GM21737 (cell line): ENCODE measurements around the gene TRPM1.

Experiments
- ATAC-seq: cut with Tn5 transposase; IDR thresholded peaks from one replicate; pipeline ENCODE4 v1.9.1; 2021; ENCODE audit warnings: mild to moderate bottlenecking, moderate library complexity; ENCODE audit not compliant: unreplicated experiment

Gene TRPM1

DNA sequence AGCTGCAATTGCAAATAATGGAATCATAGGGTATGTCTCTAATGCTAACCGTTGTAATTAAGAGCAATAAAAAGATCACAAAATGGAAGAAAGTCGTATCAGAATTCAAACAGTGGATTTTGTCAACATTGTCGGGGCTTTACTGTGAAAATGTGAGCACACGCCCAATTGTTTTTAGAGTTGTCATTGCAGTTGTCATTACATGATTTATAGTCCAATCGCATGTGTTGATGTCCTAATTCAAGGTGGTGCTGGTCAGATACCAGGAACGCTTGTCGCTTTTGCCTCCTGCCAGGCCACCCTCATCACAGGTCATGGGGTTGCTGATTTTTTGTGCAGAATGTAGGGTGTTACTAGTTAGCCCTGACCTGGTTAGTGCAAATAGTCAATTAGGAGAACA, 16.2 kb downstream of the TRPM1 start:
- ATAC-seq, result no peak

DNA sequence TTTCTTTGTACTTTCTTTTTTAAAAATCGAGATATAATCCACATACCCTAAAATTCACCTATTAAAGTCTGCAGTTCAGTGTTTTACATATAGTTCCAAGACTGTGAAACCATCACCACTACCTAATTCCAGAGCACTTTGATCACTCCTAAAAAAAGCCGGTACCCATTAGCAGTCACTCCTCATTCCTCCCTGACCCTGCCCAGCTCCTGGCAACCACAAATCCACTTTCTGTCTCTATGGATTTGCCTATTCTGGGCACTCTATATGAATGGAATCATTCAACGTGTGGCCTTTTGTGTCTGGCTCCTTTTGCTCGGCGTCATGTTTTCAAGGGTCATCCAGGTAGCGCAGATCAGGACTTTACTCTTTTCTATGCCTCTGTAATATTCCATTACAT, 17.3 kb downstream of the TRPM1 start:
- no peak for ATAC-seq

DNA sequence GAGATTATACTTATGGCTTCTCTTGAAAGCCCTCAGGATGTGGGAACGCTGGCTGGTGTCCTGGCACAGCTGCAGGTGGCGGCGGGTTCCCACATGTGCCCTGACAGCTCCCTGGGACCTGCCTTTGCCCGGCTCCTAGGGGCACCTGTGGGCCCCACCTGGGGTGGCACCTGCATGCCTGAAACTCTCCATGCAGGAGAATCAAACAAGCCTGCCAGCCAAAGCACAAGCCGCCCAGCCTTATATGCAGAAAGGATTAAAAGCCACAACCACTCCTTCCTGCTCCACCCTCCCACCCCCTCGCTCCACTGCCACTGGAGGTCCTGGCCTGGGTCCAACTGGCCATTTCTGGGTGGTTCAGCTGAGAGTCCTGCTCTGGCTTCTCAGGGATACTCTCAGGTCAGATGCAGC, 18.1 kb downstream of the TRPM1 start:
- ATAC-seq, result no peak

DNA sequence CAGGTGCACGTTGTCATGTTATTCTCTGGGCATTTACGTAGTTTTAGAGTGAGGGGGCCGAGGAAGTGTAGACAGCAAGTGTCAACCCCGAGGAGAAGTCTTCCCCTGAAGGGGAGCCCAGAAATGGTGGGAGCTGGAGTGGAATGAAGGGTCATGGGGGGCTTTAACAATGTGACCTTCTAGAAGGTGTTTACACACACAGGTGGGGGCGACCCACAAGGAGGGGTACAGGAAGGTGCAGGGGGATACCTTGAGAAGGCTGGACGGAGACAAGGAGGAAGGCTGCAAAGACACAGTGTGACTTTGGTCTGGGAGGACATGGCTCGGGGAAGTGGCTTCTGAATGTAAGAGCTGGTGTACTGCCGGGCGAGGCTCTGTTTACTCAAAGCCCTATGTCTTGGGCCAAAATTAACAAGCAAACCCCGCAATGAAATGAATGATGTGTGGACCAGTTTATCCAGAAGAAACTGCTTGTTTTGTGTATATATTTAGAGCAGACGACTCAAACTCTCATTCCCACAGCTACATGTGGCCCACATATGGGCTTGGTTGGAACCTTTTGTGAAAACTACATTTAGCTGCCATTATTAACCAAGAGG, 18.7 kb downstream of the TRPM1 start:
- ATAC-seq, result no peak

DNA sequence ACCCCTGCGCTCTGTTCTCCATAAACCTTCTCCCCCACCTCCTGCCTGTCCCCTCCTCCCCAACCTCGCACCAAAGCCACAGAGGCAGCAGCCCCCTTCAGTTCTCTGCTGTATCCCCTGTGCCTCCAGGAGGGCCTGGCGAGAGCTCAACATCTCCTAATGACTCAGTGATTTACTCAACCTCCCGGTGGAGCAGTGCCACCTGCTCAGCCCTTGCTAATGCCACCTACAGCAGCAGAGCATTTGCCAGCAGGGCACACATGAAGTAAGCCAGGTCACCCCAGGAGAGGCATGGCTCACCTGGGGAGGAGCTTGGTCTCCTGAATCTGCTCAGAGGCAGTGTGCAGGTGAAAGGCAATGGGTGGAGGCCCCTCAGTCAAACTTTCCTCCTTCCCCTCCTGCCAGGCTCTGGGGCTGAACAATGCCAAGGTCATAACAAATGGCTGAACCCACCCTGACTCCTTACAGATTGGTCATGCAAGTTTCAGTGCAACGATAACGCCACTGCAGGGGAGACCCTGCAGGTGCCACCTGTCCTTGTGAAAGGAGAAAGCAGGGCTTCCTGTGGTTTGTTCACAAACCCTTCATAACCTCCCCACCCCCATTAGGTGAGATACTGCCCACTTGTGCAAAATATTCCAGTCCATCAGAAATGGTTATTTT, 19.8 kb downstream of the TRPM1 start:
- ATAC-seq, result no peak

DNA sequence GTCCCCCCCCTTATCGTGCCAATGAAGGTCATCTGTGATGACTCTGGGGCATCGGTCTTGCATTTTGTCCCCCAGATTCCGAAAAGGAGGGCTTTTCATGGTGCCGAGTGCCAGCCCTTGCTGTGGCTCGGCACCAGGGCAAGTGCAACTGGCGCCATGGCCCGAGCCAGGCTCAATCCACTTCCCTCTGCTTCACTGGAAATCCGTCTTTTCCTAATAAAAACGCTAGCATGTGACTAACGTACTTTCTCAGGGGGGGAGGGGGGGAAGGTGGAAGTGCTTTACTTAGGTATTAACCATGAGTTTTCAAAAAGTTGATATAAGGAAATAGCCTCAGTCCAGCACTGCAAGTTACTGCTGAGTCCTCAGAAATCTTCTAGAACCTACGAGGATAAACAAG, 20.5 kb downstream of the TRPM1 start:
- ATAC-seq, result no peak

DNA sequence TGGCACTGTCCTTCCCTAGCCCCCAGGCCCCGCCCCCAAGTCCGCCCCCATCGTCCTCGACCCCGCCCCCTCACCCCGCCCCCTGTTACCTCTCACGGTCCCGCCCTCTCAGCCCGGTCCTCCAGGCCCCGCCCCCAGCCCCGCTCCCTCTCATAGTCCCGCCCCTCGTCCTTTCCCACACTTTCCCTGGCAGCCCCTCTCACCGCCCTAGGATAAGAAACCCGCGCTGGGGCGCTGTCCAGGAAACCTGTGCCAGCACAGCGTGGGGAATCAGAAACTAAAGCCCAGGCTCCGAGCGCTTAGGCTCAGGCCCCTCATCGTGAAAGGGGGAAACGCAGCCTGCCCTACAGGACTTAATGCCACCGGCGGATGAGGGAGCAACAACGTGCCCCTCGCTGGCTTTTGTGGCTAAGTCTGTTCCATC, 20.9 kb downstream of the TRPM1 start:
- ATAC-seq, result no peak

DNA sequence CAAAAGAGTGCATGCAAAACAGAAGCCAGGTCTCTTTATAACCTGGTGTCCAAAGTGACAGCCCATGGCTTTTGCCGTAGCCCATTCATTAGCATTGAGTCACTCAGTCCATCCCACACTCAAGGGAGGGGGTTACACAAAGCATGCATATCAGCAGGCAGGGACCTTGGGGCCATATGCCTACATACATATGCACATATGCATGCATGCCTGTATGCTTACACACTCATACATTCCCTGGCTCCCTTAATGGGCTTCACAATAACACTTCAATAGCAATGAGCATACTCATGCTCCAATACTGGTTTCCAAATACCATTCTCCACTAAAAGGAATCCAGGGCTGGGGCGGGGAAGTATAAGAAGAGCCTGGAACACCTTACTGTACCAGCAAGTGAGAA, 22.0 kb downstream of the TRPM1 start:
- ATAC-seq, result no peak

DNA sequence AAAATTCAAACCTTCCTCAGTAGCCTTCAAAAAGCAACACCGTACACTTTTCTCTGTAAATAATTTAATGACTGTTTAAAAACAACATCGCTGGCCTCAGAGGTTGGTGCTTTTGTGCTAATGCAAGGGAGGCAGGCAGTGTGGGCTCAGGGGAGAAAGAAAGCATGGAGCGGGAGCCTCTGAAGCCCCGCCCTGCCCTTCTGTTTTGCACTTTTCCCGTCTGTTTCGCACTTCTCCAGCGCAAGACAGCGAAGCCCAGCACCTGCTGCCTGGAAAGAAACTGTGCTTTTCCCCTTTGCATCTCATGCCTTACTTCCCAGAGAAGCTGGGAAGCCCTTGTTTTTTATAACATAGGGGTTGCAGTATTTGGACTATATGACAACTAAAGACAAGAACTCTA, 23.1 kb downstream of the TRPM1 start:
- ATAC-seq, result no peak

DNA sequence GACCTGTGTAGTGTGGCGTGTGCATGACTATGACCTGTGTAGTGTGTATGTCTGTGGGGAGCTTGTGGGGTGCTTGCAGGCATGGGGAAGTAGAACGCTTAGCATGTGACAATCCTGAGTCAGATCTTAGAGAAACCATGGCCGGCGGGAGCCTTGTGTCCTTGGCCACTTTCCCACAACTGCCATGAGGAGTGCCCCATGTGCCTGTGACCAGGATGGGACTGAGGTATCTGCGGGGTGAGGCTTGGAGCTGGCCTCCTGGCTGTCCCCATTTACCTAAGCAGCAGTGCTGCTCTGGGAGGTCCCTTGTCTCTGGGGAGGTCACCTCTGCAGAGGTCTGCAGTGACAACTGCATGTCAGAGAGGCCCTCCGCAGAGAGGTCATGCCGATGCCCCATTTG, 23.6 kb downstream of the TRPM1 start:
- ATAC-seq, result no peak

DNA sequence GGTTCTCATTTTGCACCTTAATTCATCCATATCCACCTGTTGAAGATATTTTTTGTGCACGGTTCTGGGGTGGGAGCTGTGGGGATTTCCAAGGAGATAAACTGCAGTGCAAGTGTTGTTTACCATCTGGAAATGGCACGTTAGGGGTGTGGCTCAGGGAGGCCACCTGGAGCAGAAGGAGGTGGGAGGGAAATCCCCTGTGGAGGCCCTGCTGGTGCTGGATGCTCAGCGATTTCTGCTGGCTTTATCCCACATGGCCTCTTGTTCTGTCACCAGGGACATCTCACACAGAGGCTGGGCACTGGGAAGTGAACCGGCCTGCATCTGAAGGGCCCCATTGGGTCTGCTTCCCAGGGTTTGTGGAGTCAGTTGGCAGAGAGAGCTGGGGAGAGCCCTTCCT, 24.3 kb downstream of the TRPM1 start:
- ATAC-seq, result no peak

DNA sequence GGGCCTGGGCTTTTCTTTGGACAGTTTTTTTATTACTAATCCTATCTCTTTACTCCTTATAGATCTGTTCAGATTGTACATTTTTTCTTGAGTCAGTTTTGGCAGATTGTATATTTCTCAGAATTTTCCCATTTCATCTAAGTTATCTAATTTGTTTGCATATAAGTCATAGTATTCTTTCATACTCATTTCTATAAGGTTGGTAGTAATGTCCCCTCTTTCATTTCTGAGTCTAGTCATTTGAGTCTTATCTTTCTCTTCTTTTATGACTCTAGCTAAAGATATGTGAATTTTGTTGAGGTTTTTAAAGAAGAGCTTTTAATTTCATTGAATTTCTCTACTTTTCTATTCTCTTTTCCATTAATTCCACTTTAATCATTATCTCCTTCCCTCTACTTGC, 27.2 kb downstream of the TRPM1 start:
- ATAC-seq, result no peak

DNA sequence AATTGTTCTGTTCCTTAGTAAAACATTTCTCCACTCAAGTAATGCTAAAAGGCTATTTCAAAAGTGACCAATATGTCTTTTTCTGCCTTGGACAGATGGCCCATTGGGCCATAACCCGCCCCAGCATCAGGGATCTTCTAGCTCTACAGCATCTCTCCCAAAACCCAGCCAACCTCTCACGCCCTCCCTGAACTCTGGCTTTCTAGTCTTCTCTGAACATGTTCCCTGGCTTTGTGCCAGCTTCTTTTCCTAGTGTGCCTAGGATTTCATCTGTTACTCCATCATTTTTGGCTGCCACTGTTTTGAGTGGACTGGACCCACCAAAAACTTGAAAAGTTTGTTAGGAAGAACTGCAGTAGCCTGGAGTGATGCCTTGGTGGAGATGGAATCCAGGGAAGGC, 30.7 kb downstream of the TRPM1 start:
- no peak for ATAC-seq

DNA sequence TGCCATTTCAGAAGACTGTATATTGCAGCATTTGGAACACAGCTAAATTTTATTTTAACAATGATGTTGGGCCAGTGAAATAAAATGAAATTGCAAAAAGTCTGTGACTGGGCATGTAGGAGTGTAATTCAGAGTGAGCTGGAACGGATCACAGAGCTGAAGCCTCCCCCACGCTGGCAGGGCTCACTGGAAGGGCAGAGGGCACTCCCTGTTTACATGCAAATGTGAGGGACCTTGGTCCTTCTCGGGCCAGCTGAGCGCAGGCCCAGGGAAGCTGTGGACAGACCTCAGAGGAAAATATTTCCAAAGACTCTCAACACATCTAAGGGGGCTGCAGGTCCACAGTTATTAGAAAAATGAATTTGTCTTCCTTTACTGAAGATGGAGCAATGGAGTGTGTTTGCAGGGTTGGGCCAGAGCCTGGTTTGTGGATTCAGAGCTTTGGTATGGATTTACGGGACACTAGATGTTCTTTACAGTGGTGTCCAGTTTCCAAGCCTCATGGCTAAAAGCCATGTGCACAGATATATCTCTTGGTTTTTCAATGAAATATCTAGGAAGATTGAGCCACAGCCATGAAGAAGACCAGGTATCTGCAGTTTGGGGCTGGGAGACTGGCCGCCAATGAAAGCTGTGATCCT, 32.0 kb downstream of the TRPM1 start:
- ATAC-seq, result no peak

DNA sequence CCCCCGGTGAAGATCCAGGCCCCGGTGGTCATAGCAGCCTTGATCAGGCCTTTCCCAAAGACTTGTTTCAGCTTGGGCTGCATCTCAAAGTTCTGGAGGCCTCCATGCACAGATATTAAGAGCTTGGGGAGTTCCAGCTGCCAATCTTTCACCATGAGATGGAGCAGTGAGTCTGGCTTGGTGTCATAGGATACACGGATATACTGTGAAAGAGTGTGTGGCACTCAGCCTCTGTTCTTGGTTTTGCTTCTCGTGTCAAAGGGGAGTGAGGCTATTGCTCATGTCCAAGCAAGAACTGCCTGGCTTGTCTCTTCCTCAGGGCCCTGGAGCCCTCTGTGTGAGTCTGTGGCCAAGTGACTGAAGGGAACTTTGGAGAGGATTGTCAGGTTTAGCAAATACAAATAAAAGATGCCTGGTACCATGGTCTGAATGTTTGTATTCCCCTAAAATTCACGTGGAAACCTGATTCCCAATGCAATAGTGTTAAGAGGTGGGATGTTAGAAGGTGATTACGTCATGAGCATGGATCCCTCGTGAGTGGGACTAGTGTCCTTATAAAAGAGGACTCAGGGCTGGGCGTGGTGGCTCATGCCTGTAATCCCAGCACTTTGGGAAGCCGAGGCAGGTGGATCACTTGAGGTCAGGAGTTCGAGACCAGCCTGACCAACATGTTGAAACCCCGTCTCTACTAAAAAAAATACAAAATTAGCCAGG, 33.5 kb downstream of the TRPM1 start:
- no peak for ATAC-seq

DNA sequence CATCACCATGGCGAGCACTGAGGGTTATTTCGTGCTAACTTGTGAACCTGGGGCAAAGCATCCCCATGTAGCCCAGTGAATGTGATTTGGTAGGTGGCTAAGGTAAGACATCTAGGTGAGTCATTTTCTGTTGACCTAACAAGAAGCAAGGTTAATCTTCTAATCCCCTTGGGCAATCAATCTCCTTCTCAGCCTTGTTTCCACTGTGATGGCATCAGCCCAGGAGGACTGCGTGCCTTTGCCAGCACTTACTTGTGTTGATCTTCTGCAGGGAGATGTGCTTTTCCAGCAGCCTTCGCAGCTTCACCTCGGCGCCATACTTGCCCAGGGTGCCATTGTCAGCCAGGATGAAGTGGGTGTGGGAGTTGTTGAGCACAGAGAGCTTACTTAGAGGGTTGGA, 35.7 kb downstream of the TRPM1 start:
- no peak for ATAC-seq

DNA sequence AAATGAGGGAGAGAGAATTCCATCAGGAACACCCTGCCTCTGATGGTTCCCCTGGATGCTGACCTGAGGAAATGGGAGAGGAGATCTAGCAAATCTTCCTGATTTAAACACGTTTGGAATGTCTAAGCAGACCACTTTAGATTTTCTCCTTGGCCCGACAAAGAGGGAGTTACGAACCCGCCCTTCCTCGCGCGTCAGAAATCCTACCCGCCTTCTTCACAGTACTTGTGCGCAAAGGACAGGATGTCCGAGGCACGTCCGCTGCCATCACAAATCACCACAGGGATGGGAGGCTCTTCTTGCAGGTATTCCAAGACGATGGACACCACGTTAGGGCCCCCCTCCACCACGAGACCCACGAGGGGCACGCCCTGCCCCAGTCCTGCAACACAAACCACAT, 38.6 kb downstream of the TRPM1 start:
- ATAC-seq, result no peak

DNA sequence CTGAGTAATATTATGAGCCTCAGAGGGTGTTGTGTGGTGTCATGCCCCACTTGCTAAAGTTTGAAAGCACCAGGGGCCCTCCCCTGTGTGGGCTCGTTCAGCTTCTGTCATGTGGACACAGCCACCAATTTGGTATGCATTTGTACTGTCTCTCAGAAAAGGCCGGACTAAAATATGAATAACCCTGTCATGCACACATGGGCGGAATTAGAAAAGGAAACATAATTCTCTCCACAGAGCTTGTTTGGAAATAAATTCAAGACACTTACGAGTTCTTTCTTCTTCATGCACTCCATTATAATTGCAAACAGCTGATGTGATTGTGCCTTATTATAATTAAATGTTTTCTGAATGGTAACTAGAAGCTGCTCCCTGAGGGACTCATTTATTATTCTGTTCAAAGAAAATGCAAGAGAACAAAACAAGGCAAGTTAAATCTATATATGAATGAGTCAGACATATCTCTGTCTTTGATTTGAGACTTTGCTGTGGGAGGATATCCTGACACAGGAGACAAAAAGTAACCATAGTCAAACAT, 39.1 kb downstream of the TRPM1 start:
- ATAC-seq, result no peak

DNA sequence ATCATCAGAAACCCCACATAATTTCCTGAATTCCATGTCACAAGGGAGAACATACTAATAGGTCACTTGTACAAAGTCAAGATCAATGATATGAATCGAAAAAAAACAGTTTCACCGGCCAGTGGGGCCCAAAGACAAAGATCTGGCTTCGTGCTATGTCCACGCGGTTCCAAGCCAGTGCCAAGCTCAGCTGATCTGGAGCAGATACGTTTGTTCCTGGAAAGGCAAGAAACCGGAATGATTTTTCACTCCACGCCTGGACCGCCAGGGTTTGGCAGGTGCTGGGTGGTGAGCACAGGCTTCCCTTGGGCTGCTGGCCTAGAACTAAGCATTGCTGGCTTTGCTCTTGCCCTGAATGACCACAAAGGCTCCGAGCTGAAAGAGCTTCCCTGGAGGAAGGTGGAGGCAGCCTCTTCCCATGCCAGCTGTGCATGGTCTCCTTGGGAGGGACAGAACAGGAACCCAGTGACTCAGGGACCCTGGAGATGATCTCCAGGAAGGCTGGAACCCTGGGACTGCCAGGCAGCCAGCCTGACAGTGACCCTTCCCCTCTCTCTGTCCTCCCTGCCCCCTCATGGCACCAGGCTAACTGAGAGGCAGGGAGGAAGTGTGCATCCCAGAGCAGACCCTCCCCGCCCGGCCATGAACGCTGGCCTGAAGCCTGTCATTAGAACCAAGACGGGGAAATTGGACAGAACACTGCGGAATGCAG, 40.9 kb downstream of the TRPM1 start:
- ATAC-seq, result no peak

DNA sequence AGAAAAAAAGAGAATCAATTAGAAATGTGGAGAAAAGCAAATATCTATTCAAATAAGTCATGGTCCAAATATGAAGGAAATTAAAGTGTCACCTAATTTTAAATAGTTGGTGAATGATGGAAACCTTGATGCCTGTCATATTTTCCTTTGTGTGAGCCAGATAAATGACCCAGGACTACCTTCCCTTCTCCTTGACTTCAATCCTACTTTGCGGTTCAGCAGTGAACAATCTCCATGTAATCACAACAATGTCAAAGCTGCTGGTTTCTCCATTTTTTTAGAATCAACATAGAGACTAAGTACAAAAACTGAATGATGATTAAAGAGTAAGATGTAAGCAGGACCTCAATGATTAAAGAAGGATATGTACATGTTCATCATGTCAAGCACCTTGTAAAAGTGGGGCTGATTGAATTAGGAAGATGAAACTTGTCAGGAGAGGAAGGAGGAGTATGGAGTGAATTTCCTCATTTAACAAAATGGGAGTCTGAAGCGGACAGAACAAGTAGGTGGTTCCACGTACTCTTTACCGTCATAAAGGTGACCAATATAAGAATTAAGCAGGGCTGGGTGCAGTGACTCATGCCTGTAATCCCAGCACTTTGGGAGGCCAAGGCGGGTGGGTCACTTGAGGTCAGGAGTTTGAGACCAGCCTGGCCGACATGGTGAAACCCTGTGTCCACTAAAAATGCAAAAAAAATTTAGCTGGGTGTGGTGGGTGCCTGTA, 43.1 kb downstream of the TRPM1 start:
- ATAC-seq, result no peak
